Natural killer cell treated with Interleukin-12 subunit alpha and Interleukin-12 subunit beta and Interleukin-15 and Interleukin-18, amount 100 ng/mL, for 72 hours (primary cell): ENCODE measurements around the gene OR1I1. TPM values are rescaled to one million over a fixed set of nuclear protein-coding genes. Genes with fewer than 3 reads are reported as not detected.
A peak's percentile ranks its signal among the peaks of the same experiment; 100 is the strongest.

ENCODE experiments used
- ATAC-seq, 2 donors: fragments of 150-1000 bp; cut with Tn5 transposase in 1 of 2; sonication (Bioruptor Pico), chemical (Tn5 transposase) in 1 of 2; 2 replicates each; pipeline ENCODE4 v1.10.0; 2021
- DNase-seq: peaks from one replicate; pipeline ENCODE4 v3.0.0; 2022; ENCODE audit warnings: low spot score
- H3K27ac Mint-ChIP-seq, 2 donors: 1 replicate in 1 of 2; 2 replicates in 1 of 2; pipeline ENCODE4 v1.8.0; 2022; ENCODE audit warnings: mixed read lengths in 2 of 2, mild to moderate bottlenecking in 1 of 2, moderate library complexity in 1 of 2
- H3K27me3 Mint-ChIP-seq, 2 donors: 1 replicate in 1 of 2; 2 replicates in 1 of 2; pipeline ENCODE4 v1.8.0; 2022; ENCODE audit warnings: mixed read lengths in 2 of 2
- H3K36me3 Mint-ChIP-seq: one replicate; pipeline ENCODE4 v1.8.0; 2022; ENCODE audit warnings: mixed read lengths
- H3K4me1 Mint-ChIP-seq, 2 donors: 1 replicate in 1 of 2; 2 replicates in 1 of 2; pipeline ENCODE4 v1.8.0; 2022; ENCODE audit warnings: low read depth in 2 of 2, mixed read lengths in 2 of 2, mild to moderate bottlenecking in 1 of 2
- H3K4me3 Mint-ChIP-seq: one replicate; pipeline ENCODE4 v1.8.0; 2022; ENCODE audit warnings: mixed read lengths
- H3K9me3 Mint-ChIP-seq: 2 replicates; pipeline ENCODE4 v1.8.0; 2022; ENCODE audit warnings: mixed read lengths
- total RNA-seq, 2 donors: library from RNA; stranded (reverse); gene quantifications; one replicate each; pipeline ENCODE4 v1.2.3, GENCODE V29; 2022

Gene OR1I1
- total RNA-seq, 2 donors from 2014 or later: not detected

GRCh38 chr19:15128162-15128770 is 46.3 kb downstream of the OR1I1 start:
- H3K27me3 Mint-ChIP-seq: peaks cover 0 to 5% of the 10 kb centered on the region in 2 donors
- no peaks in the 10 kb centered on the region for H3K36me3 Mint-ChIP-seq
- H3K4me3 Mint-ChIP-seq: no peak overlapping the region
- no peak for ATAC-seq
- peak overlapping the region in 1 of 2 donors; percentile 10 for H3K27ac Mint-ChIP-seq
- H3K9me3 Mint-ChIP-seq: no peaks in the 10 kb centered on the region
- DNase-seq: no peak
- peaks cover 14% of the 10 kb centered on the region in 2 donors for H3K4me1 Mint-ChIP-seq

DNA sequence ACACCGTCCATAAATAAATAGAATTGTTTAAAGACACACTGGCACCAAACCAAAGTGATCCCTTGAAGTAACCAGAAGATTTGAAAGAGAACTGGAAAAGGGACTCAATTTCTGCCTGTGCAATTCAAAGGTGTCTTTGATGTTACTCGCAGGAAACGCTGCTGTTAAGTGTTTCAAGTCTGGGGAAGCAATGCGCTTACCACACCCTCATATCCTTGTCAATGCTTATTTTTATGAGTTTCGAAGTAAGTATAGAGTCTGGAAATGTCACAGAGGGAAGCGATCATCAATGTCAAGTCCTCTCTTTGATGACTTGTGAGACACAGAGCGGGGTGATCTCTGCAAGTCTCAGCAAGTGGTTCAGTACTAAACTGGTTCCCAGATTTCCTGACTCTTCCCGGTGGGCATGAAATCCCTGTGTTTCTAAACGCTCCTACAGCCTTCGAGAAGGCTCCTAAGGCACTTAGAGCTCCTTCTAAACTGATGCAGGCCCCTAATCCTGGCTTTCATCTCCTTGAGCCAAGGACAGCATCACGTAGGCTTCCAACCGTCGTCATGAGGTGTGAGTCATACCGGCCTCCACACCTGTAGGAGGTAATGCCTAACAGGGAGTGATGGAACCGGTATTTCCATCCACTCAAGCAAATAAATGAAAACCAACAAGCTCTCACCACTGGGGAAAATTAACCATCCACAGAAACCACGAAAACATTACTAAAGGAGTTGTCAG is 48.0 kb downstream of the OR1I1 start:
- Mint-ChIP-seq H3K36me3 (no peaks in the 10 kb centered on the region), H3K9me3 (no peaks in the 10 kb centered on the region), H3K4me1 (peaks cover 5 to 8% of the 10 kb centered on the region in 2 donors), H3K4me3 (no peak overlapping the region), H3K27ac (no peak overlapping the region), H3K27me3 (peaks cover 0 to 5% of the 10 kb centered on the region in 2 donors)
- ATAC-seq: no peak
- no peak for DNase-seq

GRCh38 chr19:15136234-15136954 is 54.4 kb downstream of the OR1I1 start:
- no peak for ATAC-seq

GRCh38 chr19:15137777-15138176 is 55.8 kb downstream of the OR1I1 start:
- Mint-ChIP-seq H3K27ac (no peak overlapping the region), H3K9me3 (no peaks in the 10 kb centered on the region), H3K4me1 (peaks cover 0 to 2% of the 10 kb centered on the region in 2 donors), H3K27me3 (peaks cover 13 to 18% of the 10 kb centered on the region in 2 donors), H3K36me3 (peaks cover 13% of the 10 kb centered on the region), H3K4me3 (no peak overlapping the region)
- ATAC-seq (no peak), DNase-seq (no peak)

More at GRCh38 chr19:15136234-15136954, 54.4 kb downstream of the OR1I1 start:
- peaks cover 9 to 16% of the 10 kb centered on the region in 2 donors for H3K27me3 Mint-ChIP-seq
- H3K4me1 Mint-ChIP-seq: peaks cover 0 to 2% of the 10 kb centered on the region in 2 donors
- H3K4me3 Mint-ChIP-seq: no peak overlapping the region
- DNase-seq: no peak
- no peak overlapping the region for H3K27ac Mint-ChIP-seq
- H3K36me3 Mint-ChIP-seq: peaks cover 13% of the 10 kb centered on the region
- no peaks in the 10 kb centered on the region for H3K9me3 Mint-ChIP-seq

DNA sequence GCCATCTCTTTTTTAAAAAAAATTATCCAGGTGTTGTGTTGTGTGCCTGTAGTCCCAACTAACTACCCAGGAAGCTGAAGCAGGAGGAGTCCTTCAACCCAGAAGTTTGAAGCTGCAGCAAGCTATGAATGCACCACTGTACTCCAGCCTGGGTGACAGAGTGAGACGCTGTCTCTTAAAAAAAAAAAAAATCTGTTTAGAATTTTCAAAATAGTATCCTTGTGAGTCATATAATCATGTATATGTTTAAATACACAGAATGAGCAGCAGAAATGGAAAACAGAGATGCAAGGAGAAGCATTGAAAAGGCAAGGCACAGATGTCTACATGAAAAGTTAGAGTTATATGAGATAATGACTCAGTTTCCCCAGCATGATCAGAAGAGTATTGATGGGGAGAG is 56.4 kb downstream of the OR1I1 start:
- DNase-seq: no peak
- Mint-ChIP-seq H3K27ac (no peak overlapping the region), H3K4me1 (peaks cover 0 to 2% of the 10 kb centered on the region in 2 donors), H3K36me3 (peaks cover 13% of the 10 kb centered on the region), H3K9me3 (no peaks in the 10 kb centered on the region), H3K4me3 (no peak overlapping the region), H3K27me3 (peaks cover 13 to 18% of the 10 kb centered on the region in 2 donors)
- ATAC-seq: no peak

DNA sequence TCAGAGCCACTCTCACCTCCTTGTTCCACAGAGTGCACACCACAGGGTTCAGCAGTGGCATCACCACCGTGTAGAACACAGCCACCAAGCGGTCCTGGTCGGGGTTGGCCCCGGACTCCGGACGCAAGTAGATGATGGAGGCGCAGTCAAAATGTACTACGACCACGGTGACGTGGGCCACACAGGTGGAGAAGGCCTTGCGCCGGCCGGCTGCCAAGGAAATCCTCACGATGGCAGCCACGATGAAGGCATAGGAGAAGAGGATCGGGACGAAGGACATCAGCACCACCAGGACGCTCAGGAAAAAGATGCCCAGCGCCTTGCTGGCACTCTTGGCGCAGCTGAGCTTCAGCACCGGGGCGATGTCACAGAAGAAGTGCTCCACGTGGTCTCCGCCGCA is 59.1 kb downstream of the OR1I1 start:
- Mint-ChIP-seq H3K36me3 (peaks cover 13% of the 10 kb centered on the region), H3K9me3 (no peaks in the 10 kb centered on the region), H3K4me1 (peaks cover 0 to 2% of the 10 kb centered on the region in 2 donors), H3K4me3 (no peak overlapping the region), H3K27ac (no peak overlapping the region), H3K27me3 (peaks cover 19 to 23% of the 10 kb centered on the region in 2 donors)
- ATAC-seq (no peak), DNase-seq (no peak)

DNA sequence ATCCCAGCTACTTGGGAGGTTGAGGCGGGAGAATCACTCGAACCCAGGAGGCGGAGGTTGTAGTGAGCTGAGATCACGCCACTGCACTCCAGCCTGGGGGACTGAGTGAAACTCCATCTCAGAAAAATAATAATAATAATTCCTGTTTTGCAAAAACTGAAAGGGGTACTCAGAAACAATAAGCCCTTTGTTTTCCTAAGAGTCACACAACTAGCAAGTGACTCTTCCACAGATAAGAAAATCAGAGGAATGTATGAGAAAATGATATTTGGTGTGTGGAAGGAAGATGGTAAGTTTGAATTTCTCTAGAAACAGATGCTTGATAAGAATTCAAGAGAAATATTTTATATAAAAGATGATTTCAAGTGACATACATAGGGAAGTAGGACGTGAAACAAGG is 60.3 kb downstream of the OR1I1 start:
- Mint-ChIP-seq H3K9me3 (no peaks in the 10 kb centered on the region), H3K27me3 (peaks cover 13 to 16% of the 10 kb centered on the region in 2 donors), H3K4me3 (no peak overlapping the region), H3K36me3 (peaks cover 13% of the 10 kb centered on the region), H3K4me1 (no peaks in the 10 kb centered on the region), H3K27ac (no peak overlapping the region)
- DNase-seq (no peak), ATAC-seq (no peak)

Other genes starting within 250 kb of the OR1I1 start
- not detected for gene OR7A5, start 247.0 kb upstream of the OR1I1 start, total RNA-seq
- not detected for gene OR7C1, start 247.0 kb upstream of the OR1I1 start, total RNA-seq
- gene OR7A10, start 233.3 kb upstream of the OR1I1 start, total RNA-seq: not detected
- not detected for gene OR7A17, start 196.1 kb upstream of the OR1I1 start, total RNA-seq
- not detected for gene OR7C2, start 140.7 kb upstream of the OR1I1 start, total RNA-seq
- gene SLC1A6, start 102.3 kb upstream of the OR1I1 start, total RNA-seq: not detected
- gene CASP14, start 32.7 kb upstream of the OR1I1 start, total RNA-seq: not detected
- gene SYDE1, start 25.2 kb downstream of the OR1I1 start, total RNA-seq: not detected
- gene NOTCH3, start 118.8 kb downstream of the OR1I1 start, total RNA-seq: not detected
- gene EPHX3, start 150.2 kb downstream of the OR1I1 start, total RNA-seq: 1 to 10 TPM in 1 of 2 donors, under 1 TPM in 1; 0.81 to 1.0 TPM